ENCODE results near the gene CACNA1C.

GRCh38 chr12:2114071-2114470 lies 61.3 kb downstream of the CACNA1C start:
- TF ChIP-seq CTCF (IDR thresholded peaks at IDR 0.05) = no peak
- no peak for TF ChIP-seq EP300 (IDR thresholded peaks at IDR 0.05)
- TF ChIP-seq POLR2A (IDR thresholded peaks at IDR 0.05) = no peak

Data from suprapubic skin (tissue), 3 donors.